ENCODE results near the gene NF1.

NF1 gene

DNA sequence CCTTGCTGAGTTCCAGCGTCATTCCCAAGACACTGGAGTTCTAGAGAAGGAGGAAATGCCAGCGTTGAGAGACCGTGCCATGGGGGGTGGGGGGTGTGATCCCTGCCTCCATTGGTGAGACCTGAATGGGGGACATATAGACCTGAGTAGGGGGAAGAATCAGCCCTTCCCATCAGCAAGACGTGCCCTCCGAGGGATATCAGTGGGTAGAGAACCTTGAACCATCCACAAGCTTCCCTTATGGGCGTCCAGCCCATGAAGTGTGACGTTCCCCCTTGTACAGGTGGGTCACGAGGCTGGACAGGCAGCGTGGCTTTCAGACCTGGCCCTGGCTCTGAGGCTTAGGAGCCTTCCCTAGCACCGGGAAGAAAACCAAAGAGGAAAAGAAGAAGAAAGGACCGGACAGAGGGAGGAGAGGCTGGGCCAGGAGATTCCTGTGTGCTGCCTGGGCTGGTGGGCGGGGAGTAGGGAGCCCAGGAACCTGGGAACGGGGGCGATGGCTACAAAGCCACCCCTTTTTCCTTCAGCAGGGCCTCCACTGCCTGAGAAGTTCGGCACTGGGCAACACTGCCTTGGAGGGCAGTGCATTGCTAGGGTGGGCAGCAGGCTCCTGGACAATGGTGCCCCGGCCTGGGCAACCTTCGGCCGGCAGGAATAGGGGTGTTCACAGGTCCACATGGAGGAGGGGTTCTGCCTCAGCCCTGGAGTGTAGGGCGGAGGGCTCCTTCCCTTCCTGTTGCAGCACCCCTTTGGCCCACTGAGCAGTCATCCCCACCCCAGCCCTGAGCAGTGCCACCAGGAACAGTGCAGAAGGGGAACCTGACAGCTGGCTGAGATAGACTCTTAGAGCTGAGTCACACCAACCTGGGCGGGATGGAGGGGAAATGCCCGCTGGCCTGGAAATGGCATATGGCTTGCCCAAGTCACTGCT, 303.9 kb downstream of the NF1 start:
- Histone ChIP-seq H3K27ac (no peak overlapping the region), H3K36me3 (ENCODE audit: insufficient read depth, low read length) (no peaks in the 10 kb centered on the region), H3K4me3 (no peak overlapping the region), H3K9me3 (ENCODE audit: low read depth, low read length) (no peaks in the 10 kb centered on the region), H3K9ac (ENCODE audit: insufficient read length) (no peak overlapping the region)
- DNase-seq (ENCODE audit: low read depth, low spot score), result no peak
- TF ChIP-seq EZH2 (IDR thresholded peaks at IDR 0.05) (no peak), POLR2AphosphoS5 (IDR thresholded peaks at IDR 0.05; ENCODE audit: borderline replicate concordance, low read depth, low read length) (no peak), FOXP2 (optimal IDR thresholded peaks at IDR 0.05; ENCODE audit: control extremely low read depth, extremely low read length, insufficient read depth) (no peak)

DNA sequence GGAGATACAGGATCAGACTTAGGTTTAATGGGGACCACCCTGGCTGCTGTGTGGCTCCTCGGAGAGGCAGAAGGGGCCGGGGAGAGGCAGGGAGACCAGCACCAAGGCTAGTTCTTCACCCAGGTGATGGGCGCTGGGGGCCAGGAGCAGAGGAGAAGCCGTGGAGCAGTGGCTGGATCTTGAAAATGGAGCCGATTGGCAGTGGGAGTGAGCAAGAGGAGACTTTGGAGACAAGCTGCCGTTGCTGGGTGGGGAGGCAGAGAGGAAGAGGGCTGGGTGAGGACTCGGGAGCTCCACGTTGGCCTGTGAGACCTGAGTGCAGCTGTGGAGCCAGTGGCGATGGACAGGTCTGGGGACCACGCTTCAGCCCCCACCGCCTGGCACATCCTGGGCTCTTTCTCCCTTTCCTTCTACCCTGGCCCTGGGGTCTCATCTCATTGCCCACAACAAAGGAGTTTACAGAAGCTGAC, 305.7 kb downstream of the NF1 start:
- Histone ChIP-seq H3K27ac (no peak overlapping the region), H3K36me3 (ENCODE audit: insufficient read depth, low read length) (no peaks in the 10 kb centered on the region), H3K4me3 (no peak overlapping the region), H3K9me3 (ENCODE audit: low read depth, low read length) (no peaks in the 10 kb centered on the region), H3K9ac (ENCODE audit: insufficient read length) (no peak overlapping the region)
- no peak for DNase-seq (ENCODE audit: low read depth, low spot score)
- TF ChIP-seq FOXP2 (optimal IDR thresholded peaks at IDR 0.05; ENCODE audit: control extremely low read depth, extremely low read length, insufficient read depth) (no peak), POLR2AphosphoS5 (IDR thresholded peaks at IDR 0.05; ENCODE audit: borderline replicate concordance, low read depth, low read length) (no peak), EZH2 (IDR thresholded peaks at IDR 0.05) (no peak)

DNA sequence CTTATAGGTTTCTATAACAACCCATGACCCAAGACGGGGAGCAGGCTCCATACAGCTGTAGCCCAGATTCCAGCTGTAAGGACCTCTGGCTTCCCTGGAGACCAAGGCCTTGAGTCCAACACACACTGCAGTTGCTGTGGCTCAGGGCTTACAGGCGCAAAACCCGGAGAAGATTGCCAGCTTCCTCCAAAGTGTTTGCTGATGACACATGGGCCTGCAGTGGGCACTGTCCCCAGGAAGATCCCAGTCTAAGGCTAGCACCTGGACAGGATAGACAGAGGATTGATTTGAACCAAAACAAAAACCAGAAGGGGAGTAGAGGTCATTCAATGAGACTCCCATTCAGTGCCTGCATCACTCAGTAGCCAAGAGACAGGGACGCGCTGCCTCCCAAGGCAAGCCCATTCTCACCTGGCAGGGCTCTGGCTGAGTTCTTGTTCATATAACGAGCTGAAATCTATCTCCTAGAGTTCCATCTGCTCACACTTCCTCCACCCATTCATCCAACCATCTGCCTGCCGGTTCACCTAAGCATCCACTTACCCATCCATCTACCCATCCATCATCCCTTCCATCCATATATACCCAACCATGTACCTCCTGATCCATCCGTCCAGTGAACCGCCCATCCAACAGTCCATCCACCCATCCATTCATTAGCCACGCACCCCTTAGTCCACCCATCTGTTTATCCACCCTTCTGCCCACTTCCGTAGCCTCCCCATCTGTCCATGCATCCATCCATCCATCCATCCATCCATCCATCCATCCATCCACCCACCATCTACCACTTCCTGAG, 306.9 kb downstream of the NF1 start:
- H3K4me3 ChIP-seq, result no peak overlapping the region
- no peaks in the 10 kb centered on the region for H3K9me3 ChIP-seq (ENCODE audit: low read depth, low read length)
- no peaks in the 10 kb centered on the region for H3K36me3 ChIP-seq (ENCODE audit: insufficient read depth, low read length)
- H3K27ac ChIP-seq, result no peak overlapping the region
- H3K9ac ChIP-seq (ENCODE audit: insufficient read length), result no peak overlapping the region
- TF ChIP-seq EZH2 (IDR thresholded peaks at IDR 0.05), result no peak
- no peak for TF ChIP-seq POLR2AphosphoS5 (IDR thresholded peaks at IDR 0.05; ENCODE audit: borderline replicate concordance, low read depth, low read length)
- TF ChIP-seq FOXP2 (optimal IDR thresholded peaks at IDR 0.05; ENCODE audit: control extremely low read depth, extremely low read length, insufficient read depth), result no peak
- no peak for DNase-seq (ENCODE audit: low read depth, low spot score)

GRCh38 chr17:31404028-31404949, 309.5 kb downstream of the NF1 start:
- DNase-seq (ENCODE audit: low read depth, low spot score), result no peak
- Histone ChIP-seq H3K4me3 (no peak overlapping the region), H3K9me3 (ENCODE audit: low read depth, low read length) (no peaks in the 10 kb centered on the region), H3K27ac (no peak overlapping the region), H3K36me3 (ENCODE audit: insufficient read depth, low read length) (no peaks in the 10 kb centered on the region), H3K9ac (ENCODE audit: insufficient read length) (no peak overlapping the region)
- TF ChIP-seq EZH2 (IDR thresholded peaks at IDR 0.05), result no peak
- no peak for TF ChIP-seq POLR2AphosphoS5 (IDR thresholded peaks at IDR 0.05; ENCODE audit: borderline replicate concordance, low read depth, low read length)
- no peak for TF ChIP-seq FOXP2 (optimal IDR thresholded peaks at IDR 0.05; ENCODE audit: control extremely low read depth, extremely low read length, insufficient read depth)

DNA sequence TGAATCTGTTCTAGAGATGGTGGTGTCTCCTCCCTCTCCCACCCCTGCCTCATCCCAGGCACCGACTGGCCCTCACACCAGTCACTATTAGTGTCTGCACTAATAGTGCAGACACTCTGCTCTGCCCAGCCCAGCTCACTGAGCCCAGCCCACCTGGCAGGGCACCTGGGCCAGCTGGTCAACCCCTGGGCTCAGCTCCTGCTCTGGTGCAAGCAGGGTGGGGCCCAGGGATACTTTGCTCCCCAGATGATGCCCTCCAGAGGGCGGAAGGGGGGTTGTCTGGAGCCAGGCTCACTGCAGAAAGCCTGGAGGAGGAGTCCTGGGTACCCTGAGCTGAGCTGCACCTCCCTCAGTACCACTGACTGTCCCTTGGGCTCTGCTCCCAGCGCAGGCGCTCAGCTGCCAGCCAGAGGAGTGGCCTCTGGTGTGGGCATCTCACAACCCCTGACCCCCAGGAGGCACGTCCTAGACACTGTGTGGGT, 311.2 kb downstream of the NF1 start:
- no peak for TF ChIP-seq EZH2 (IDR thresholded peaks at IDR 0.05)
- Histone ChIP-seq H3K27ac (no peak overlapping the region), H3K36me3 (ENCODE audit: insufficient read depth, low read length) (no peaks in the 10 kb centered on the region), H3K9ac (ENCODE audit: insufficient read length) (no peak overlapping the region), H3K4me3 (no peak overlapping the region), H3K9me3 (ENCODE audit: low read depth, low read length) (no peaks in the 10 kb centered on the region)
- no peak for DNase-seq (ENCODE audit: low read depth, low spot score)

DNA sequence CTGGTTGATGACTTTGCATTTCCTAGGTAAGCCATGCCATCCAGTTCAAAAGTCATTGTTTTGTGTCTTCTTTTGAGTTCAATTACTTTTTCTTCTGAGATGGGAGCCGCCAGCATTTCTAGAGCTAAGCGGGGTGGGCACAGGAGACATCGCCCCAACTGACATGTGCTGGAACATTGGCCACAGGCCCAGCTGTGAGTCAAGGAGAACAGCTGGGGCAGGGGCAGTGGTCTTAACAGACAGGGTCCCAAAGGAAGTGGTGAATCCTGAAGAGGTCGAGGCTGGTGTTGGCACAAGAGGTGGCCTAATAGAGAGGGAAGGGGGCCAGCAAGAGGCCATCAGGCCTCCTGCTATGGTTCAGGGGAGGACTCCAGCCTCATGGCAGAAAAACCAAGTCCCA, 313.8 kb downstream of the NF1 start:
- DNase-seq (ENCODE audit: low read depth, low spot score), result no peak
- H3K36me3 ChIP-seq (ENCODE audit: insufficient read depth, low read length), result no peaks in the 10 kb centered on the region
- H3K9ac ChIP-seq (ENCODE audit: insufficient read length), result no peak overlapping the region
- H3K4me3 ChIP-seq, result no peak overlapping the region
- TF ChIP-seq POLR2AphosphoS5 (IDR thresholded peaks at IDR 0.05; ENCODE audit: borderline replicate concordance, low read depth, low read length) (no peak), EZH2 (IDR thresholded peaks at IDR 0.05) (no peak), FOXP2 (optimal IDR thresholded peaks at IDR 0.05; ENCODE audit: control extremely low read depth, extremely low read length, insufficient read depth) (no peak)
- no peaks in the 10 kb centered on the region for H3K9me3 ChIP-seq (ENCODE audit: low read depth, low read length)
- no peak overlapping the region for H3K27ac ChIP-seq

DNA sequence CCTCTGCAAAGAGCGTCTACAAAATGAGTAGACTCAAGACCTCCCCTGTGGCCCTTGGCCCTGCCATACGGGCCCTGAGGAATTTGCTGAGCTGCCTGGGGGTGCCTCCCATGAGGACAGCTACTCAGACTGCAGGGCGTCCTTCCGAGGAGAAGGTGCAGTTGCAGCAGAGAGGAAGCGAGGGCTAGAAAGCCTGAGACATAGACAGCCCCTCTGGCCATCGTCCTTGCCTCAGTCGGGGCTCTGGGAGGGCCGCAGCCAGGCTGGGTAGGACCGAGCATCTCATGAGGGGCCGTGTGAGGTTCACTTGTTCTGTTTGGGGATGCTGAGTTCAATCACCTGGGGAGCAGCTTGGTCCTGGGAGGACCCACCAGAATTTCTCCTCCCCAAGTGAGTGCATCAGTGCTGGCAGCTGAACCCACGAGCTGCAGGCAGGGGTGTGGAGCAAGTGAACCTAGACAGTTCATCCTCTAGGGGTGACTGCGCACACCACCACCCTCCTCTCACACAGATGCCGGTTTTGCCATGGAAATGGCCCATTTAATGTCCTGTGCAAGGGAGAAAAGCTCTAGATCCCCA, 317.0 kb downstream of the NF1 start:
- DNase-seq (ENCODE audit: low read depth, low spot score), result no peak
- Histone ChIP-seq H3K9me3 (ENCODE audit: low read depth, low read length) (no peaks in the 10 kb centered on the region), H3K4me3 (no peak overlapping the region), H3K27ac (no peak overlapping the region), H3K36me3 (ENCODE audit: insufficient read depth, low read length) (no peaks in the 10 kb centered on the region), H3K9ac (ENCODE audit: insufficient read length) (no peak overlapping the region)
- TF ChIP-seq FOXP2 (optimal IDR thresholded peaks at IDR 0.05; ENCODE audit: control extremely low read depth, extremely low read length, insufficient read depth) (no peak), EZH2 (IDR thresholded peaks at IDR 0.05) (no peak), POLR2AphosphoS5 (IDR thresholded peaks at IDR 0.05; ENCODE audit: borderline replicate concordance, low read depth, low read length) (no peak)

Measured in SK-N-MC (cell line).